GM19193 (cell line): ENCODE measurements around the gene TBCCD1.

Experiments used
- POLR2A ChIP-seq: IDR thresholded peaks from 4 replicates; pipeline ENCODE4 v1.6.1; 2011; ENCODE audit not compliant: insufficient read depth, insufficient read length; ENCODE audit errors: extremely low read depth

Gene TBCCD1

GRCh38 chr3:186603159-186603558 is 36.0 kb upstream of the TBCCD1 start:
- no peak for TF ChIP-seq POLR2A

- no peak for TF ChIP-seq POLR2A
Measured at GRCh38 chr3:186600896-186601295, 33.8 kb upstream of the TBCCD1 start.

GRCh38 chr3:186599785-186600166 is 32.6 kb upstream of the TBCCD1 start:
- no peak for TF ChIP-seq POLR2A

- TF ChIP-seq POLR2A, result no peak
Measured at GRCh38 chr3:186599142-186599784, 32.1 kb upstream of the TBCCD1 start.

- TF ChIP-seq POLR2A, result no peak
Measured at GRCh38 chr3:186598794-186599141, 31.6 kb upstream of the TBCCD1 start.

GRCh38 chr3:186598108-186598784 is 31.1 kb upstream of the TBCCD1 start:
- no peak for TF ChIP-seq POLR2A

- TF ChIP-seq POLR2A, result no peak
Measured at GRCh38 chr3:186596568-186597287, 29.6 kb upstream of the TBCCD1 start.

GRCh38 chr3:186594591-186595113 is 27.5 kb upstream of the TBCCD1 start:
- no peak for TF ChIP-seq POLR2A

DNA sequence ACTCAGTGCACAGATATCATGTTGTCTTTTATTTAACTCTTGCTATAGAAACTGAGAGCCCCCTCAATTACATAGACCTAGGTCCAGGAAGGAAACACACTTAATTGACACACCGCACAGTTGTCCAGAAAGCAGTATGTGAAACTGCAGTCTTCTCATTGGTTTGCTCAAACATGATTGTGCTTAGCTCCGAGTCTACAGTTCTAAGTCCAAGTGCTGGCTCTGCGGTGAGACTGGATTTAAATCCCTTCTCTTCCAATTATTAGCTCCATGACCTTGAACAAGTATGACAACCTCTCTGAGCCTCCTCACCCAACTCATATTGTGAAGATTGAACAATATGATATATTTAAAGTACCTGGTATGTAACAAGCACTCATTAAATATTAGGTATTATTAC is 26.7 kb upstream of the TBCCD1 start:
- no peak for TF ChIP-seq POLR2A

DNA sequence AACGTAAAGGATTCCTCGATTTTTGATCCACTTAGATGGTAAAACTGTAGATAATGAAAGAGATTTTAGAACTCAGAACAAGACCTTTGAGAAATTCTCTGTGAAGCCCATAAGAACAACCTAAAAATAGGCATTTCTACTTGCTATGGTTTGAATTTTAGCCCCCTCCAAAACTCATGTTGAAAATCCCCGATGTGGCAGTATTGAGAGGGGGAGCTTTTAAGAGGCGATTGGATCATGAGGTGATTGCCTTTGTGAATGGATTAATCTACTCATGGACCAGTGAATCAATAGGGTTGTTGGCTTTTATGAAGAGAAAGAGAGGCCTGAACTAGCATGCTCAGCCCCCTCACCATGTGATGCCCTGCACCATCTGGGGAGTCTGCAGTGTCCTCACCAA is 25.5 kb upstream of the TBCCD1 start:
- TF ChIP-seq POLR2A, result no peak

GRCh38 chr3:186590580-186591295 is 23.6 kb upstream of the TBCCD1 start:
- no peak for TF ChIP-seq POLR2A

GRCh38 chr3:186589856-186590579 is 22.9 kb upstream of the TBCCD1 start:
- TF ChIP-seq POLR2A, result no peak

- TF ChIP-seq POLR2A, result no peak
Measured at GRCh38 chr3:186589121-186589520, 22.0 kb upstream of the TBCCD1 start.

- TF ChIP-seq POLR2A, result no peak
Measured at GRCh38 chr3:186588632-186589031, 21.5 kb upstream of the TBCCD1 start.

DNA sequence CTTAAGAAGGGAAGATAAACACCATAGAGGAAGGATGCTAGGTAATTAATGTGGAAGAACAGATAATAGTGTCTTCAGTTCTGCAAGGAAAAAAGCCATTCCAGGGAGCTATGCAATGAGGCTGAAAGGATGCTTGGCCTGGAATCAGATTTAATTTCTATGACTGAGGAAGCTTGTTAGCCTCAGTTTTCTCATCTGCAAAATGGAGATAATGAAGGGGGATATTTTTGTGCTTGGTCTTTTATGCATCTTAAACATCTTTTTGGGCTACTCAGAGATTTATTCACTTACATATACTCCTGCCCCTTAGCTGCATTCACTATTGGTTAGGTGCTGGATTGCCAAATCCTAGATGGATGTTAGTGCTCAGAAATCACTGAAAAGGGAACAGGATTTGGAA is 20.0 kb upstream of the TBCCD1 start:
- no peak for TF ChIP-seq POLR2A

GRCh38 chr3:186583831-186584230 is 16.7 kb upstream of the TBCCD1 start:
- TF ChIP-seq POLR2A, result no peak

GRCh38 chr3:186582541-186582940 is 15.4 kb upstream of the TBCCD1 start:
- no peak for TF ChIP-seq POLR2A
